ENCODE data around the gene PRKCQ.

DNA sequence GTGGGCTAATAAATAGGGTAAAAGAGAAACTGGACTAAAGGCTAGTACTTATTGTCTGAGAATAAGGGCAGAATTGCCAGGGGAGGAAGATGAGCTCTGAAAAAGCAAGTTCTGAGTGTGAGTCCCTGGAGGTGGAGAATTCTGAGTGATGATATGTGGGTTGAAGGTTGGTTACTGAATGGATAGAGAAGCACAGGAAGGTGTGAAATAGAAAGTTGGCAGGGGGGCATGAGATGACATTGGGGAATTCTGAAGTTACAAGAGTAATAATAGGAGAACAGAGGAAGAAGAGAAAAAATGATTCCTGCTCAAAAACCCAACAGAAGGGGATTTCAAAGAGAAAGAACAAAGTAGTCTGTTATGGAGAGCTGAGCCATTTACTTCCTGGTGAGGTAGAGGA is 76.9 kb downstream of the PRKCQ start:
- TF ChIP-seq EZH2 (IDR thresholded peaks at IDR 0.05) = no peak
- TF ChIP-seq, protein P1, sequence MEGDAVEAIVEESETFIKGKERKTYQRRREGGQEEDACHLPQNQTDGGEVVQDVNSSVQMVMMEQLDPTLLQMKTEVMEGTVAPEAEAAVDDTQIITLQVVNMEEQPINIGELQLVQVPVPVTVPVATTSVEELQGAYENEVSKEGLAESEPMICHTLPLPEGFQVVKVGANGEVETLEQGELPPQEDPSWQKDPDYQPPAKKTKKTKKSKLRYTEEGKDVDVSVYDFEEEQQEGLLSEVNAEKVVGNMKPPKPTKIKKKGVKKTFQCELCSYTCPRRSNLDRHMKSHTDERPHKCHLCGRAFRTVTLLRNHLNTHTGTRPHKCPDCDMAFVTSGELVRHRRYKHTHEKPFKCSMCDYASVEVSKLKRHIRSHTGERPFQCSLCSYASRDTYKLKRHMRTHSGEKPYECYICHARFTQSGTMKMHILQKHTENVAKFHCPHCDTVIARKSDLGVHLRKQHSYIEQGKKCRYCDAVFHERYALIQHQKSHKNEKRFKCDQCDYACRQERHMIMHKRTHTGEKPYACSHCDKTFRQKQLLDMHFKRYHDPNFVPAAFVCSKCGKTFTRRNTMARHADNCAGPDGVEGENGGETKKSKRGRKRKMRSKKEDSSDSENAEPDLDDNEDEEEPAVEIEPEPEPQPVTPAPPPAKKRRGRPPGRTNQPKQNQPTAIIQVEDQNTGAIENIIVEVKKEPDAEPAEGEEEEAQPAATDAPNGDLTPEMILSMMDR (IDR thresholded peaks at IDR 0.05) = no peak

Measured in neural progenitor cell (in vitro differentiated cells).